ENCODE data around the gene TMPRSS7. TPM values are rescaled to one million over a fixed set of nuclear protein-coding genes. Genes with fewer than 3 reads are reported as not detected.

Gene TMPRSS7
- total RNA-seq, 2 donors from 2014 or later: not detected

- TF ChIP-seq CTCF (IDR thresholded peaks at IDR 0.05): no peak
- H3K9me3 ChIP-seq: no peaks in the 10 kb centered on the region
- H3K27me3 ChIP-seq (replicated peaks; ENCODE audit: insufficient read depth): no peaks in the 10 kb centered on the region
- peak; percentile 75 for ATAC-seq (ENCODE audit: insufficient number of reproducible peaks, low FRiP score, low read depth)
- H3K27ac ChIP-seq: peak within 1 kb of the TSS; percentile 53 to 59
- H3K4me1 ChIP-seq (ENCODE audit: control insufficient read depth in 1 of 2, low read depth in 2 of 2): peaks cover 6 to 12% of the 10 kb centered on the region in 2 donors
- H3K36me3 ChIP-seq: no peaks in the 10 kb centered on the region
- no peak for DNase-seq (ENCODE audit: low spot score)
- H3K4me3 ChIP-seq: peak within 1 kb of the TSS; percentile 85
Observed at GRCh38 chr3:112086076-112086854, 51.7 kb downstream of the TMPRSS7 start, which contains the start of gene C3orf52. Gene C3orf52, plus strand, starts transcription at chr3:112086389. Its CDS starts 19 bp downstream, at chr3:112086408.

GRCh38 chr3:112086875-112087524 lies 52.5 kb downstream of the TMPRSS7 start:
- no peak for DNase-seq (ENCODE audit: low spot score)
- Histone ChIP-seq H3K4me1 (ENCODE audit: control insufficient read depth in 1 of 2, low read depth in 2 of 2) (peaks cover 6 to 12% of the 10 kb centered on the region in 2 donors), H3K36me3 (no peaks in the 10 kb centered on the region), H3K9me3 (no peaks in the 10 kb centered on the region), H3K4me3 (peak overlapping the region; percentile 85), H3K27me3 (replicated peaks; ENCODE audit: insufficient read depth) (no peaks in the 10 kb centered on the region), H3K27ac (peak overlapping the region; percentile 53 to 59)
- peak; percentile 30 for ATAC-seq (ENCODE audit: insufficient number of reproducible peaks, low FRiP score, low read depth)
- TF ChIP-seq CTCF (IDR thresholded peaks at IDR 0.05): no peak

GRCh38 chr3:112087746-112088145 lies 53.2 kb downstream of the TMPRSS7 start:
- Histone ChIP-seq H3K4me1 (ENCODE audit: control insufficient read depth in 1 of 2, low read depth in 2 of 2) (peaks cover 8 to 12% of the 10 kb centered on the region in 2 donors), H3K27me3 (replicated peaks; ENCODE audit: insufficient read depth) (no peaks in the 10 kb centered on the region), H3K36me3 (no peaks in the 10 kb centered on the region), H3K27ac (no peak overlapping the region), H3K9me3 (no peaks in the 10 kb centered on the region), H3K4me3 (peak overlapping the region; percentile 85)
- no peak for TF ChIP-seq CTCF (IDR thresholded peaks at IDR 0.05)
- ATAC-seq (ENCODE audit: insufficient number of reproducible peaks, low FRiP score, low read depth) (no peak), DNase-seq (ENCODE audit: low spot score) (no peak)

GRCh38 chr3:112088944-112089343 lies 54.4 kb downstream of the TMPRSS7 start:
- Histone ChIP-seq H3K27ac (no peak overlapping the region), H3K27me3 (replicated peaks; ENCODE audit: insufficient read depth) (no peaks in the 10 kb centered on the region), H3K4me1 (ENCODE audit: control insufficient read depth in 1 of 2, low read depth in 2 of 2) (peaks cover 9 to 12% of the 10 kb centered on the region in 2 donors), H3K36me3 (no peaks in the 10 kb centered on the region), H3K9me3 (no peaks in the 10 kb centered on the region), H3K4me3 (no peak overlapping the region)
- DNase-seq (ENCODE audit: low spot score): no peak
- TF ChIP-seq CTCF (IDR thresholded peaks at IDR 0.05): no peak
- no peak for ATAC-seq (ENCODE audit: insufficient number of reproducible peaks, low FRiP score, low read depth)
